Skeletal muscle tissue (tissue), 4 donors: ENCODE data around the gene ANKRD28. TPM values are rescaled to one million over a fixed set of nuclear protein-coding genes. Genes with fewer than 3 reads are reported as not detected.

Experiments
- H3K27ac ChIP-seq: one replicate; pipeline ENCODE4 v1.7.0; 2013; ENCODE audit warnings: mild to moderate bottlenecking, low read depth, low read length, inconsistent platforms
- H3K27me3 ChIP-seq, 3 donors: one replicate each; pipeline ENCODE4 v1.7.0; 2013; ENCODE audit warnings: low read length in 3 of 3; ENCODE audit not compliant: control insufficient read depth in 3 of 3, insufficient read depth in 3 of 3
- H3K36me3 ChIP-seq, 3 donors: one replicate each; pipeline ENCODE4 v1.7.0; 2013; ENCODE audit warnings: low read length in 3 of 3; ENCODE audit not compliant: control insufficient read depth in 3 of 3, insufficient read depth in 3 of 3
- H3K4me1 ChIP-seq, 3 donors: one replicate each; pipeline ENCODE4 v1.7.0; 2013; ENCODE audit warnings: low read length in 3 of 3, mild to moderate bottlenecking in 3 of 3; ENCODE audit not compliant: control insufficient read depth in 3 of 3, insufficient read depth in 3 of 3
- H3K4me3 ChIP-seq, 3 donors: one replicate each; pipeline ENCODE4 v1.7.0; 2013; ENCODE audit warnings: low read length in 3 of 3
- H3K9ac ChIP-seq, 3 donors: one replicate each; pipeline ENCODE4 v1.7.0; 2013; ENCODE audit warnings: low read length in 3 of 3, mild to moderate bottlenecking in 3 of 3, moderate library complexity in 2 of 3, low read depth in 1 of 3
- H3K9me3 ChIP-seq, 3 donors: one replicate each; pipeline ENCODE4 v1.7.0; 2013; ENCODE audit warnings: low read length in 3 of 3; ENCODE audit not compliant: control insufficient read depth in 3 of 3
- total RNA-seq: library from RNA; depleted of rRNA; stranded (reverse); fragments of >200 nt; gene quantifications from one replicate; pipeline ENCODE4 v1.2.3, GENCODE V29; 2014
- donor health status: Osteomylitis.

Gene ANKRD28
- total RNA-seq, 1 donor from 2014 or later: 43.8 TPM

DNA sequence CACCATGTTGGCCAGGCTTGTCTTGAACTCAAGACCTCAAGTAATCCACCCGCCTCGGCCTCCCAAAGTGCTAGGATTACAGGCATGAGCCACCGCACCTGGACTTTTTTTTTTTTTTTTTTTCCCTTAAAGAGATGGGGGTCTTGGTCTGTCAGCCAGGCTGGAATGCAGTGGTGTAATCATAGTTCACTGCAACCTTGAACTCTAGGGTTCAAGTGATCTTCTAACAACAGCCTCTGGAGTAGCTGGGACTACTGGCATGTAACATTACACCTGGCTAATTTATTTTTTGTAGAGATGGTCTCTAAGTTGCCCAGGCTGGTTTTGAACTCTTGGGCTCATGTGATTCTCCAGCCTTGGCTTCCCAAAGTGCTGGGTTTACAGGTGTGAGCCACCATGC, 81.6 kb downstream of the ANKRD28 start:
- H3K27ac ChIP-seq: no peak overlapping the region
- no peaks in the 10 kb centered on the region for H3K9me3 ChIP-seq
- H3K4me1 ChIP-seq: no peaks in the 10 kb centered on the region
- H3K27me3 ChIP-seq: no peaks in the 10 kb centered on the region
- no peak overlapping the region for H3K4me3 ChIP-seq
- H3K36me3 ChIP-seq: peaks cover 7 to 25% (median 20%) of the 10 kb centered on the region in 3 donors
- no peak overlapping the region for H3K9ac ChIP-seq

DNA sequence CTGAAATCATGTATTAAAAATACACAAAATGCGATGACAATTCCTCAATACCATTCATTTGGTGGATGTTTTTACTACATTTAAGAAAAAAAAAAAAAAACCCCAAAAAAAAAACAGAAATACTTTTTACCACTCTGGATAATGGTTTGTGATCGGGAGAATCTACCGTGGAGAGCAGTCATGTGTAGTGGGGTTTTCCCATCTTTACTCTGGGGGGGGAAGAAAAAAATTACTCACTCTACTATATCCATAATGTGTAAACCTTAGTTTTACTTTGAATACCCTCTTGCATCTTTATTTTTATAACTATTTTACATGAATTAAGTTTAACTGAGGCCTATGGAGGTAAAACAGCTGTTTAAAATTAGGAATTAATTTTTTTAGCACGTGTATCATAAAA, 83.3 kb downstream of the ANKRD28 start:
- H3K4me3 ChIP-seq: no peak overlapping the region
- no peak overlapping the region for H3K9ac ChIP-seq
- H3K27me3 ChIP-seq: no peaks in the 10 kb centered on the region
- no peak overlapping the region for H3K27ac ChIP-seq
- no peaks in the 10 kb centered on the region for H3K9me3 ChIP-seq
- peaks cover 7 to 17% (median 14%) of the 10 kb centered on the region in 3 donors for H3K36me3 ChIP-seq
- no peaks in the 10 kb centered on the region for H3K4me1 ChIP-seq

DNA sequence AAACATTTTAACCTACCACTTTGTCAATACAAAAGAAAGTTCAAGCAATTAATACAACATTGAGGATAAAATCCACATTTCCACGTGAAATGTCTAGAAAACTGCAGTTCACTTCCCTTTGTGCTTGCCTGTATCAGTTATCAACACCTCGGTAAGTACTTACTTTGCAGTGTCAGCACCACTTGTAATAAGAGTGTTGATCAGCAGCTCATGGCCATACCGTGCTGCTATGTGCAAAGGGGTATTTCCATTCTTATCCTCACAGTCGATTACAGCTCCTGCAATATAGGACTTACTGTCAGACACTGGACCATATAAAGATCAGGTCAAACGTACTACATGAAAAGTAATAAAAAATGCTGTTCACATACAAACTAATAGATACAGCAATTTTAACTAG, 84.4 kb downstream of the ANKRD28 start:
- Histone ChIP-seq H3K27ac (no peak overlapping the region), H3K4me1 (no peaks in the 10 kb centered on the region), H3K9ac (no peak overlapping the region), H3K4me3 (no peak overlapping the region), H3K9me3 (no peaks in the 10 kb centered on the region), H3K36me3 (peaks cover 13 to 23% (median 23%) of the 10 kb centered on the region in 3 donors), H3K27me3 (no peaks in the 10 kb centered on the region)

DNA sequence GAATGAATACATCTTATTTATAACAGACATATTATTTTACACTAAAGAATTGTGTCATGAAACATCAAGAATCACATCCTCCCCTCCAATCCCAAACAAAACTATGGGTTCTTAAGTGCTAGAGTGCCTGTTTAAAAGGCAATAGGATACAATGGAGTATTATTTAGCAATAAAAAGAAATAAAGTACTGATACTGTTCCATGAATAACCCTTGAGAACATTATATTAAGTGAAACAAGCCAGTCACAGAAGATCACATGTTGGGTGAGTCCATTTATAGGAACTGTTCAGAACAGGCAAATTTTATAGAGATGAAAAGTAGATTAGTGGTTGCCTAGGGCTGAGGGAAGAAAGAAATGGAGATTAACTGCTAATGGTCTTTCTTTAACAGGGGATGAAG, 86.5 kb downstream of the ANKRD28 start:
- Histone ChIP-seq H3K27me3 (no peaks in the 10 kb centered on the region), H3K4me3 (no peak overlapping the region), H3K27ac (no peak overlapping the region), H3K9ac (no peak overlapping the region), H3K36me3 (peaks cover 23 to 36% (median 36%) of the 10 kb centered on the region in 3 donors), H3K9me3 (no peaks in the 10 kb centered on the region), H3K4me1 (no peaks in the 10 kb centered on the region)

DNA sequence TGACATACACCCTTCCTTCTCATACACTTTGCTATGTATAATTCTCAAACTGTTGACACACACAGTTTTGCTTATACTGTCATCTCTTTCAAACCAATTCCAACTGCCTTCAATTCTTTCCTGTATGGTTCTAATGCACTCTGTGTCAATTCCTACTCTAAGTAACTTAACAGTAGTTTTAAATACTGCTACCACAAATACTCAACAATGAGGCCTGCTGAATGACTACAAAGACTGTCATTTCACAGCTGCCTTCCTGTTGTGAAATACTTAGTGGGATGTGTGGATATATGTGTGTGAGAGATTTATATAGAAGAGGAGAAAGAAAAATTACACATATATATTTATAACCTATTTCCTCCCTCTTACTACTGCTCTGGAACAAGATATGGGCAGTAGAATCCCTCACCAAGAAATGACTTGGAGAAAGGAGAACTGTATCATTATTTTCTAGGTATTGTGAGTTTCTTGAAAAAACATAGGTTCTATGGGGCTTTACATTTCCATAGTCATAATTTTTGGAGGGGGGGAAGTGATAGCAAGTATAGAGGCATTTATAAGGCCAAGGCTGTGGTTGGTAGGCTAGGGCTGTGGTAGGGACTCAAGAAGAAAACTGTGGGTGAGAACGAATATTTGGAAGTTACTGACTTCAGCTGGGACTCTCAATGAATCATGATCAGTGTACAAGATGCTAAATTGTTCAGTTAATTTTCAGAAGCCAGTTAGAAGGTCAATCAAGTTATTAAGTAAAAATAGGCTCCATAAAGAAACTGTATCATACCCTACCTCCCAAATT, 88.7 kb downstream of the ANKRD28 start:
- Histone ChIP-seq H3K9ac (no peak overlapping the region), H3K4me3 (no peak overlapping the region), H3K9me3 (no peaks in the 10 kb centered on the region), H3K27ac (no peak overlapping the region), H3K36me3 (peaks cover 23 to 39% (median 33%) of the 10 kb centered on the region in 3 donors), H3K4me1 (no peaks in the 10 kb centered on the region), H3K27me3 (no peaks in the 10 kb centered on the region)

DNA sequence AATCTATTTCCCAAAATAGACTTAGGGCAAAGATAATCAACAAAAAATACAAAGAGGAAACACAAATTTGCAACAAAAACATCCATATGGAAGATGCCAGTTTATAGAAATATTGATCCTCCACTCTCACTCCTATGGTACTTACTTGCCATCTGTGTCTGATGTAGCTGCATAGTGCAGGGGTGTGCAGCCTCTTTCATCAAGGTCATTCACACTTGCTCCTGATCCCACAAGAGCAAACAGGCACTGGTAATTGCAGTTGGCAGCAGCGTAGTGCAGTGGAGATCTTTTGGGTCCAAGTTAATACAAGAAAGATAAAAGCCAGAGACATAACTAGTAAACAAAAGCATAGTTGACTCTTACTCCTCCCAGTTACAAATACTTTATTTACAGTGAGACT, 90.0 kb downstream of the ANKRD28 start:
- H3K27ac ChIP-seq: no peak overlapping the region
- H3K4me3 ChIP-seq: no peak overlapping the region
- H3K36me3 ChIP-seq: peaks cover 20 to 41% (median 34%) of the 10 kb centered on the region in 3 donors
- H3K9ac ChIP-seq: no peak overlapping the region
- H3K27me3 ChIP-seq: no peaks in the 10 kb centered on the region
- H3K4me1 ChIP-seq: no peaks in the 10 kb centered on the region
- no peaks in the 10 kb centered on the region for H3K9me3 ChIP-seq

DNA sequence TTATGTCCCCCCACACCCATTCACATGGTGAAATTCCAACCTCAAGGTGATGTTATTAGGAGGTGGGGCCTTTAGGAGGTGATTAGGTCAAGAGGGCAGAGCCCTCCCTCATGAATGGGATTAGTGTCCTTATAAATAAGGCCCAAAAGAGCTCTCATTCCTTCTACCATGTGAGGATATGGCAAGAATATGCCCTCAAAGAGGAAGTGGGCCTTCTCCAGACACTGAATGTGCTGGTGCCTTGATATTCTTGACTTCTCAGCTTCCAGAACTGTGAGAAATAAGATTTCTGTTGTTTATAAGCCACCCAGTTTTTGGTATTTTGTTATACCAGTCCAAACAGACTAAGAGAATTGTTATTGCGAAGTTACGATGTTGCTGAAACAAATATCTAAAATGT, 94.4 kb downstream of the ANKRD28 start:
- Histone ChIP-seq H3K4me1 (no peaks in the 10 kb centered on the region), H3K27ac (no peak overlapping the region), H3K9me3 (no peaks in the 10 kb centered on the region), H3K4me3 (no peak overlapping the region), H3K36me3 (peaks cover 10 to 18% (median 18%) of the 10 kb centered on the region in 3 donors), H3K27me3 (no peaks in the 10 kb centered on the region), H3K9ac (no peak overlapping the region)

DNA sequence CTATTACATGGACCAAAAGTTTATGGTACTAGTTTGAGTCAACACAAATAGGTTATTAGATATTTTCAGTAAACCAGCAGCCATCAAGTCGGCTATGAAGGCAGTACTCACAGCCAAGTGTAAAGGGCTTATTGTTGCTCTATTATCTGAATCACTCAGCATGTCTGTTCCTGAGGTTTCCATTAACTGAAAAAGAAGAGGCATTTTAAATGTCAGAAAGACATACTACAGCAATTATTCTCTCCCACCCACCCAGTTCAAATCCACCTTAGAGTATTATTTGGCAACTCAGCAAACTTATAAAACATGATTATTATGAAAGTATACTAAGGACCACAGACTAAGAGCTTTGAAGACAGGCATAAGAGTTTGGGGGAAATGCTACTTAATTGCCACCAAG, 103.2 kb downstream of the ANKRD28 start:
- H3K9ac ChIP-seq: no peak overlapping the region
- H3K4me3 ChIP-seq: no peak overlapping the region
- peaks cover 4 to 17% (median 12%) of the 10 kb centered on the region in 3 donors for H3K36me3 ChIP-seq
- no peaks in the 10 kb centered on the region for H3K9me3 ChIP-seq
- no peaks in the 10 kb centered on the region for H3K4me1 ChIP-seq
- no peaks in the 10 kb centered on the region for H3K27me3 ChIP-seq
- no peak overlapping the region for H3K27ac ChIP-seq

DNA sequence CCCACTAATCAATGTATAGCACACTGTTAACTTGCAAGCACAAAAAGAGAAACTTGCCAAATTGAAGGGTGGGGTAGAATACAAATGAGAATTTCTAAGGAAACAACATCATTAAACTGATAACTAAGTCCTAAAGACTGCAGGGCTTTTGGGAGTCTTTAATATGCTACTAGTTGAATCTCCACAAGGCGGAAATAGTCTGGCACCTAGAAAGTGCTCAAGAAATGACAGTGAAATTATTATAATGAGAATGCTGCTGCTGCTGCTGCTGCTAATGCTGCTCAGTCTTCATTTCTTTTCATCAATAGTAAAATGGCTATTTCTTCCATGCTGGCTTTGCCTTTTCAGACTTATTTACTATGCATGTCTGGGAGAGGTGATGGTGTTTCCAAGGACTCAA, 104.4 kb downstream of the ANKRD28 start:
- H3K36me3 ChIP-seq: peaks cover 7 to 26% (median 24%) of the 10 kb centered on the region in 3 donors
- H3K27ac ChIP-seq: no peak overlapping the region
- no peaks in the 10 kb centered on the region for H3K4me1 ChIP-seq
- H3K27me3 ChIP-seq: no peaks in the 10 kb centered on the region
- no peak overlapping the region for H3K9ac ChIP-seq
- no peak overlapping the region for H3K4me3 ChIP-seq
- H3K9me3 ChIP-seq: no peaks in the 10 kb centered on the region

DNA sequence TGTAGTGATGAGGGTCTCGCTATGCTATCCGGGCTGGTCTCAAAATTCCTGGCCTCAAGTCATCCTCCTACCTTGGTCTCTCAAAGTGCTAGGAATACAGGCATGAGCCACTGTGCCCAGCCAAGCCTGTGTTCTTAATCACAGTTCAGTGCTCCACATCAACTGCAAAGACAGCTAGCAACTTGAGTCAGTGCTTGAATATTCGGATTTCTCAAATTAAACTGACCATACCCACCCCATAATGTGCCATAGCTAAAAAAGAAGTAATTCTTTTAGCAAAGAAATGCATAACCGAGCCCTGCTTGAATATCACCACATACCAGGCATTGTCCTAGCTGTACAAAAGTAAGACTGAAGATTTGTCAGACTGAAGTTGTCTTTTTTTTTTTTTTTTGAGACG, 107.0 kb downstream of the ANKRD28 start:
- no peak overlapping the region for H3K27ac ChIP-seq
- H3K4me1 ChIP-seq: no peaks in the 10 kb centered on the region
- H3K27me3 ChIP-seq: no peaks in the 10 kb centered on the region
- H3K9ac ChIP-seq: no peak overlapping the region
- no peak overlapping the region for H3K4me3 ChIP-seq
- no peaks in the 10 kb centered on the region for H3K9me3 ChIP-seq
- peaks cover 10 to 43% (median 39%) of the 10 kb centered on the region in 3 donors for H3K36me3 ChIP-seq
